Epithelial cell of esophagus (primary cell): ENCODE measurements around the gene CUBN.

Experiments
- DNase-seq: peaks from one replicate; pipeline ENCODE4 v3.0.0; 2010; ENCODE audit warnings: low read depth
- H3K4me3 ChIP-seq: 2 replicates; pipeline ENCODE4 v1.5.1; 2011; ENCODE audit warnings: mild to moderate bottlenecking, low read length, control low read depth
- TF ChIP-seq, protein P1 (sequence below): IDR thresholded peaks from 2 replicates; pipeline ENCODE4 v1.5.1; 2011; ENCODE audit warnings: low read depth, mild to moderate bottlenecking, low read length, control low read depth, inconsistent platforms; ENCODE audit not compliant: insufficient read depth; ENCODE audit errors: missing control alignments

CUBN gene

GRCh38 chr10:16944986-16945385 is 184.6 kb downstream of the CUBN start:
- TF ChIP-seq, protein P1, sequence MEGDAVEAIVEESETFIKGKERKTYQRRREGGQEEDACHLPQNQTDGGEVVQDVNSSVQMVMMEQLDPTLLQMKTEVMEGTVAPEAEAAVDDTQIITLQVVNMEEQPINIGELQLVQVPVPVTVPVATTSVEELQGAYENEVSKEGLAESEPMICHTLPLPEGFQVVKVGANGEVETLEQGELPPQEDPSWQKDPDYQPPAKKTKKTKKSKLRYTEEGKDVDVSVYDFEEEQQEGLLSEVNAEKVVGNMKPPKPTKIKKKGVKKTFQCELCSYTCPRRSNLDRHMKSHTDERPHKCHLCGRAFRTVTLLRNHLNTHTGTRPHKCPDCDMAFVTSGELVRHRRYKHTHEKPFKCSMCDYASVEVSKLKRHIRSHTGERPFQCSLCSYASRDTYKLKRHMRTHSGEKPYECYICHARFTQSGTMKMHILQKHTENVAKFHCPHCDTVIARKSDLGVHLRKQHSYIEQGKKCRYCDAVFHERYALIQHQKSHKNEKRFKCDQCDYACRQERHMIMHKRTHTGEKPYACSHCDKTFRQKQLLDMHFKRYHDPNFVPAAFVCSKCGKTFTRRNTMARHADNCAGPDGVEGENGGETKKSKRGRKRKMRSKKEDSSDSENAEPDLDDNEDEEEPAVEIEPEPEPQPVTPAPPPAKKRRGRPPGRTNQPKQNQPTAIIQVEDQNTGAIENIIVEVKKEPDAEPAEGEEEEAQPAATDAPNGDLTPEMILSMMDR, result no peak
- no peak overlapping the region for H3K4me3 ChIP-seq
- DNase-seq, result no peak

GRCh38 chr10:16944402-16944801 is 185.2 kb downstream of the CUBN start:
- TF ChIP-seq, protein P1, result no peak
- no peak overlapping the region for H3K4me3 ChIP-seq
- no peak for DNase-seq

- DNase-seq, result no peak
- H3K4me3 ChIP-seq, result no peak overlapping the region
- TF ChIP-seq, protein P1, result no peak
Observed at GRCh38 chr10:16943295-16944285, 186.0 kb downstream of the CUBN start.

- TF ChIP-seq, protein P1, result no peak
- no peak for DNase-seq
- no peak overlapping the region for H3K4me3 ChIP-seq
Observed at GRCh38 chr10:16942381-16943078, 187.1 kb downstream of the CUBN start.

- DNase-seq, result peak; percentile 26
- TF ChIP-seq, protein P1, result no peak
- no peak overlapping the region for H3K4me3 ChIP-seq
Observed at GRCh38 chr10:16941870-16942269, 187.7 kb downstream of the CUBN start.

DNA sequence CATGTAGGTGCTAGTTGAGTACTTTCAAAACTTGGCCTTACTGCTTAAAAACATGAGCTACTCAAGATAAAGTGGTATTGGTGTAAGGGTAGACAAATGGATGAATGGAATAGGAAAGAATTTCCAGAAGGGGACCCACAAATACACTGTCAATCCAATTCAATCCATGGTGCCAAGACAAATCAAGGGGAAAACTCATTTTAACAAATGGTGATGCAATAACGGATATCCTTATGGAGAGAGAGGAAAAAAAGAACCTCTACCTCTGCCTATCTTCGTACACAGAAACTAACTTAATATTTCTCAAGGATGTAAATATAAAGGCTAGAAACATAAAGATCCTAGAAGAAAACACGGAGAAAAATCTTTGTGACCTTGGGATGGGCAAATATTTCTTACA is 188.5 kb downstream of the CUBN start:
- H3K4me3 ChIP-seq, result no peak overlapping the region
- DNase-seq, result no peak
- TF ChIP-seq, protein P1, result no peak
